HepG2 (cell line): ENCODE results near the gene NDRG2. TPM values are rescaled to one million over a fixed set of nuclear protein-coding genes. Genes with fewer than 3 reads are reported as not detected.

Source experiments
- ARNT2 ChIP-seq: sonication (generic); formaldehyde crosslinking; IDR thresholded peaks from 2 replicates; pipeline ENCODE4 v1.8.0; 2022; ENCODE audit warnings: mild to moderate bottlenecking, low read depth, missing genetic modification reagents, moderate library complexity
- GFI1 ChIP-seq: sonication (generic); formaldehyde crosslinking; IDR thresholded peaks from 2 replicates; pipeline ENCODE4 v1.5.0; 2020; ENCODE audit warnings: missing genetic modification reagents, mild to moderate bottlenecking, borderline replicate concordance
- KLF6 ChIP-seq: IDR thresholded peaks from 2 replicates; pipeline ENCODE4 v1.8.0; 2016; ENCODE audit warnings: missing biosample characterization, missing genetic modification reagents
- MED1 ChIP-seq: sonication (generic); formaldehyde crosslinking; IDR thresholded peaks from 2 replicates; pipeline ENCODE4 v1.4.0; 2020; ENCODE audit warnings: missing genetic modification reagents
- NCOR1 ChIP-seq: fragments of 200-600 bp; sonication (generic); IDR thresholded peaks from 2 replicates; pipeline ENCODE4 v1.7.0; 2017; ENCODE audit warnings: antibody characterized with exemption, low read length, borderline replicate concordance
- NR3C1 ChIP-seq: sonication (generic); formaldehyde crosslinking; IDR thresholded peaks from 2 replicates; pipeline ENCODE4 v1.4.0; 2020; ENCODE audit warnings: missing genetic modification reagents
- SNAPC4 ChIP-seq: sonication (generic); formaldehyde crosslinking; IDR thresholded peaks from 2 replicates; pipeline ENCODE4 v1.4.0; 2020; ENCODE audit warnings: mild to moderate bottlenecking, missing genetic modification reagents
- ZNF225 ChIP-seq: sonication (generic); formaldehyde crosslinking; IDR thresholded peaks from 2 replicates; pipeline ENCODE4 v1.4.0; 2020; ENCODE audit warnings: mild to moderate bottlenecking, missing genetic modification reagents
- ZNF232 ChIP-seq: sonication (generic); formaldehyde crosslinking; IDR thresholded peaks from 2 replicates; pipeline ENCODE4 v1.4.0; 2020; ENCODE audit warnings: missing genetic modification reagents, borderline replicate concordance
- ZNF318 ChIP-seq: sonication (generic); formaldehyde crosslinking; IDR thresholded peaks from 2 replicates; pipeline ENCODE4 v1.4.0; 2020; ENCODE audit warnings: mild to moderate bottlenecking, missing genetic modification reagents
- ZNF607 ChIP-seq: sonication (generic); formaldehyde crosslinking; IDR thresholded peaks from 2 replicates; pipeline ENCODE4 v1.5.1; 2020; ENCODE audit warnings: missing genetic modification reagents, mild to moderate bottlenecking, borderline replicate concordance
- ZNF772 ChIP-seq: sonication (generic); formaldehyde crosslinking; IDR thresholded peaks from 2 replicates; pipeline ENCODE4 v1.5.0; 2020; ENCODE audit warnings: mild to moderate bottlenecking, missing genetic modification reagents
- ZNF83 ChIP-seq: sonication (generic); formaldehyde crosslinking; IDR thresholded peaks from 2 replicates; pipeline ENCODE4 v1.4.0; 2020; ENCODE audit warnings: missing genetic modification reagents, mild to moderate bottlenecking, borderline replicate concordance
- polyA plus RNA-seq, 8 experiments: library from polyadenylated mRNA; depleted of rRNA in 3 of 8; stranded (reverse) in 7 of 8; unstranded in 1 of 8; fragments of >200 nt; fragmentation: Illumina TruSeq in 4 of 8; extraction: Trizol in 4 of 8; gene quantifications; 2 replicates each; pipeline versions ENCODE4 v1.2.1 to v1.2.3, GENCODE V29; 2011 to 2016; ENCODE audit warnings: low read depth in 4 of 8, missing spikeins in 1 of 8, mixed read lengths in 1 of 8; ENCODE audit not compliant: insufficient read depth in 1 of 8
- total RNA-seq, 5 experiments: library from RNA; depleted of rRNA; stranded (reverse); fragments of >200 nt; fragmentation: Illumina TruSeq; extraction: Trizol; gene quantifications; 2 replicates each; pipeline ENCODE4 v1.2.3, GENCODE V29; 2016; ENCODE audit warnings: low read depth in 1 of 5
- TF ChIP-seq, protein P1 (sequence below): sonication (generic); formaldehyde crosslinking; IDR thresholded peaks from 2 replicates; pipeline ENCODE4 v1.8.1; 2023; ENCODE audit warnings: mild to moderate bottlenecking, missing genetic modification reagents

The NDRG2 gene
- total and polyA plus RNA-seq, 2 of the 13 experiments (the other 11 are each of a cell fraction or from before 2014, with no cell fraction given): 27.2 to 189 TPM

DNA sequence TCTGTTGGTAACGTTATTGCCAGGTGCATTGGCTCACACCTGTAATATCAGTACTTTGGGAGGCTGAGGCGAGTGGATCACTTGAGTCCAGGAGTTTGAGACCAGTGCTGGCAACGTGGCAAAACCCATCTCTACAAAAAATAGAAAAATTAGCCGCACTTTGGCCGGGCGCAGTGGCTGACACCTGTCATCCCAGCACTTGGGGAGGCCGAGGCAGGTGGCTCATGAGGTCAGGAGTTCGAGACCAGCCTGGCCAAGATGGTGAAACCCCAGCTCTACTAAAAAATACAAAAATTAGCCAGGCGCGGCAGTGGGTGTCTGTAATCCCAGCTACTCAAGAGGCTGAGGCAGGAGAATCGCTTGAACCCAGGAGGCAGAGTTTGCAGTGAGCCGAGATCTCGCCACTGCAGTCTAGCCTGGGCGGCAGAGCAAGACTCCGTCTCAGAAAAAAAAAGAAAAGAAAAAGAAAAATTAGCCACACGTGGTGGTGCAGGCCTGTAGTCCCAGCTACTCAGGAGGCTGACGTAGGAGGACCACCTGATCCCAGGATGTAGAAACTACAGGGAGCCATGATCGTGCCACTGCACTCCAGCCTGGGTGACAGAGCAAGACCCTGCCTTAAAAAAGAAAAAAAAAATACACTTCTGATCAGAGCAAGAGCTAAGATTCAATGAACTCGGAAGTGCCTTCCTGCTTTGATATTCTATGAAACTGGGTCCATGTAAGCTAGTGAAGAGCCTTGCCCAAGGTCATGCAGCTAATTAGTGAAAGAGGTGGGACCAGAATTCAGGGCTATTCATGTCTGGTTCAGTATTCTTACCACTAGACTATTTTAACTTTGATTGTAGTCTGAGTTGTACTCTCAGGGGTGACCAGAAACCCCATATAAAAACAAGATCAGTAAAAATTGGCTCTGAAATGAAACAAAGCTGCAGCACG lies 28.6 kb upstream of the NDRG2 start (continued):
- TF ChIP-seq SNAPC4 (CRISPR knock-in tag): 0 out of 2 replicates have a peak, but pooled peaks have one; percentile 5
- TF ChIP-seq ZNF772 (CRISPR knock-in tag): peak; percentile 7; the same call in 1 of the 2 replicates
- TF ChIP-seq, protein P1, sequence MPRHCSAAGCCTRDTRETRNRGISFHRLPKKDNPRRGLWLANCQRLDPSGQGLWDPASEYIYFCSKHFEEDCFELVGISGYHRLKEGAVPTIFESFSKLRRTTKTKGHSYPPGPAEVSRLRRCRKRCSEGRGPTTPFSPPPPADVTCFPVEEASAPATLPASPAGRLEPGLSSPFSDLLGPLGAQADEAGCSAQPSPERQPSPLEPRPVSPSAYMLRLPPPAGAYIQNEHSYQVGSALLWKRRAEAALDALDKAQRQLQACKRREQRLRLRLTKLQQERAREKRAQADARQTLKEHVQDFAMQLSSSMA (CRISPR knock-in tag): no peak
- peak; percentile 64; the same call in 1 of the 2 replicates for TF ChIP-seq ZNF225 (CRISPR knock-in tag)
- TF ChIP-seq ARNT2 (CRISPR knock-in tag): peak; percentile 53; the same call in 1 of the 2 replicates
- TF ChIP-seq ZNF232 (CRISPR knock-in tag): peak; percentile 20; the same call in 1 of the 2 replicates
- peak; percentile 45; the same call in 1 of the 2 replicates for TF ChIP-seq ZNF607 (CRISPR knock-in tag)
- no peak for TF ChIP-seq ZNF83 (CRISPR knock-in tag)
- no peak for TF ChIP-seq NCOR1
- TF ChIP-seq ZNF318 (CRISPR knock-in tag): no peak
- TF ChIP-seq GFI1: no peak
- TF ChIP-seq NR3C1 (CRISPR knock-in tag): no peak
- TF ChIP-seq KLF6 (CRISPR knock-in tag): no peak
- peak; percentile 24; the same call in 1 of the 2 replicates for TF ChIP-seq MED1 (CRISPR knock-in tag)
